Muscle layer of colon (tissue), 2 donors: ENCODE measurements around the gene ARSI.

Experiments used
- H3K27ac ChIP-seq: one replicate; pipeline ENCODE4 v1.7.0; 2013; ENCODE audit warnings: low read depth, mild to moderate bottlenecking, low read length, moderate library complexity
- H3K27me3 ChIP-seq, 2 donors: one replicate each; pipeline ENCODE4 v1.7.0; 2013; ENCODE audit warnings: low read length in 2 of 2, mild to moderate bottlenecking in 2 of 2; ENCODE audit not compliant: insufficient read depth in 2 of 2, control insufficient read depth in 1 of 2
- H3K36me3 ChIP-seq: one replicate; pipeline ENCODE4 v1.7.0; 2013; ENCODE audit warnings: mild to moderate bottlenecking, low read length; ENCODE audit not compliant: insufficient read depth
- H3K4me1 ChIP-seq: one replicate; pipeline ENCODE4 v1.7.0; 2013; ENCODE audit warnings: mild to moderate bottlenecking, low read length; ENCODE audit not compliant: insufficient read depth
- H3K4me3 ChIP-seq, 2 donors: one replicate each; pipeline ENCODE4 v1.7.0; 2013; ENCODE audit warnings: low read length in 2 of 2, low read depth in 1 of 2, mild to moderate bottlenecking in 1 of 2, moderate library complexity in 1 of 2
- H3K9ac ChIP-seq: one replicate; pipeline ENCODE4 v1.7.0; 2013; ENCODE audit warnings: low read length
- H3K9me3 ChIP-seq: one replicate; pipeline ENCODE4 v1.7.0; 2013; ENCODE audit warnings: mild to moderate bottlenecking, low read length
- donor health status: abdominal sarcoma.
- donor health status: Adenocarcinoma of cecum.

The ARSI gene

GRCh38 chr5:150271296-150271692 is 31.4 kb downstream of the ARSI start:
- no peak overlapping the region for H3K27ac ChIP-seq
- no peaks in the 10 kb centered on the region for H3K36me3 ChIP-seq

GRCh38 chr5:150270541-150271295 is 32.0 kb downstream of the ARSI start:
- H3K9me3 ChIP-seq: no peaks in the 10 kb centered on the region
- no peaks in the 10 kb centered on the region for H3K4me1 ChIP-seq
- H3K27ac ChIP-seq: no peak overlapping the region
- no peak overlapping the region for H3K9ac ChIP-seq
- H3K27me3 ChIP-seq: no peaks in the 10 kb centered on the region
- H3K4me3 ChIP-seq: no peak overlapping the region
- H3K36me3 ChIP-seq: no peaks in the 10 kb centered on the region

More at GRCh38 chr5:150271296-150271692, 31.4 kb downstream of the ARSI start:
- H3K9ac ChIP-seq: no peak overlapping the region
- H3K27me3 ChIP-seq: no peaks in the 10 kb centered on the region
- no peaks in the 10 kb centered on the region for H3K9me3 ChIP-seq
- no peaks in the 10 kb centered on the region for H3K4me1 ChIP-seq
- H3K4me3 ChIP-seq: no peak overlapping the region

GRCh38 chr5:150266871-150267291 is 35.8 kb downstream of the ARSI start:
- Histone ChIP-seq H3K9ac (no peak overlapping the region), H3K4me3 (no peak overlapping the region), H3K27me3 (no peaks in the 10 kb centered on the region), H3K27ac (no peak overlapping the region), H3K9me3 (no peaks in the 10 kb centered on the region), H3K36me3 (no peaks in the 10 kb centered on the region), H3K4me1 (peaks cover 10% of the 10 kb centered on the region)

- Histone ChIP-seq H3K4me1 (peaks cover 10% of the 10 kb centered on the region), H3K9me3 (no peaks in the 10 kb centered on the region), H3K27me3 (no peaks in the 10 kb centered on the region), H3K4me3 (no peak overlapping the region), H3K36me3 (no peaks in the 10 kb centered on the region), H3K27ac (no peak overlapping the region), H3K9ac (no peak overlapping the region)
Observed at GRCh38 chr5:150265870-150266383, 36.8 kb downstream of the ARSI start.

- H3K9ac ChIP-seq: no peak overlapping the region
- H3K27me3 ChIP-seq: no peaks in the 10 kb centered on the region
- H3K36me3 ChIP-seq: no peaks in the 10 kb centered on the region
- H3K4me1 ChIP-seq: peaks cover 10% of the 10 kb centered on the region
- H3K4me3 ChIP-seq: no peak overlapping the region
- no peaks in the 10 kb centered on the region for H3K9me3 ChIP-seq
- no peak overlapping the region for H3K27ac ChIP-seq
Observed at GRCh38 chr5:150264667-150265603, 37.8 kb downstream of the ARSI start.

GRCh38 chr5:150263801-150264621 is 38.7 kb downstream of the ARSI start:
- no peaks in the 10 kb centered on the region for H3K9me3 ChIP-seq
- H3K4me3 ChIP-seq: no peak overlapping the region
- no peaks in the 10 kb centered on the region for H3K27me3 ChIP-seq
- peaks cover 10% of the 10 kb centered on the region for H3K4me1 ChIP-seq
- H3K9ac ChIP-seq: no peak overlapping the region
- H3K36me3 ChIP-seq: no peaks in the 10 kb centered on the region
- H3K27ac ChIP-seq: no peak overlapping the region

- no peak overlapping the region for H3K4me3 ChIP-seq
- H3K9me3 ChIP-seq: no peaks in the 10 kb centered on the region
- no peaks in the 10 kb centered on the region for H3K27me3 ChIP-seq
- H3K9ac ChIP-seq: no peak overlapping the region
- H3K27ac ChIP-seq: no peak overlapping the region
- H3K4me1 ChIP-seq: peaks cover 10% of the 10 kb centered on the region
- no peaks in the 10 kb centered on the region for H3K36me3 ChIP-seq
Observed at GRCh38 chr5:150263375-150263775, 39.3 kb downstream of the ARSI start.

GRCh38 chr5:150262502-150262901 is 40.2 kb downstream of the ARSI start:
- Histone ChIP-seq H3K27me3 (no peaks in the 10 kb centered on the region), H3K27ac (no peak overlapping the region)

GRCh38 chr5:150261231-150261630 is 41.5 kb downstream of the ARSI start:
- H3K36me3 ChIP-seq: no peaks in the 10 kb centered on the region
- H3K9ac ChIP-seq: no peak overlapping the region
- no peaks in the 10 kb centered on the region for H3K27me3 ChIP-seq
- H3K4me3 ChIP-seq: no peak overlapping the region
- H3K4me1 ChIP-seq: peaks cover 10% of the 10 kb centered on the region
- H3K9me3 ChIP-seq: no peaks in the 10 kb centered on the region
- H3K27ac ChIP-seq: no peak overlapping the region

More at GRCh38 chr5:150262502-150262901, 40.2 kb downstream of the ARSI start:
- H3K9ac ChIP-seq: no peak overlapping the region
- no peak overlapping the region for H3K4me3 ChIP-seq
- H3K9me3 ChIP-seq: no peaks in the 10 kb centered on the region
- H3K4me1 ChIP-seq: peaks cover 10% of the 10 kb centered on the region
- H3K36me3 ChIP-seq: no peaks in the 10 kb centered on the region

- H3K9me3 ChIP-seq: no peaks in the 10 kb centered on the region
- no peaks in the 10 kb centered on the region for H3K36me3 ChIP-seq
- H3K27ac ChIP-seq: no peak overlapping the region
- H3K4me1 ChIP-seq: no peaks in the 10 kb centered on the region
- H3K27me3 ChIP-seq: no peaks in the 10 kb centered on the region
- H3K9ac ChIP-seq: no peak overlapping the region
- no peak overlapping the region for H3K4me3 ChIP-seq
Observed at GRCh38 chr5:150258130-150258529, 44.6 kb downstream of the ARSI start.

- Histone ChIP-seq H3K27me3 (no peaks in the 10 kb centered on the region), H3K9ac (no peak overlapping the region), H3K36me3 (no peaks in the 10 kb centered on the region), H3K27ac (no peak overlapping the region), H3K4me1 (no peaks in the 10 kb centered on the region), H3K4me3 (no peak overlapping the region), H3K9me3 (no peaks in the 10 kb centered on the region)
Observed at GRCh38 chr5:150257424-150257823, 45.3 kb downstream of the ARSI start.
